NCI-H82 (cell line): Measurements from ENCODE around the gene CTBP1.
A peak's percentile ranks its signal among the peaks of the same experiment; 100 is the strongest.

Experiments used
- DNase-seq: peaks from one replicate; lab custom pipeline; 2025; lab: John Stamatoyannopoulos, UW

CTBP1 gene

GRCh38 chr4:1209821-1210220 is 39.1 kb downstream of the CTBP1 start:
- no peak for DNase-seq

- no peak for DNase-seq
These were observed 39.8 kb downstream of the CTBP1 start for GRCh38 chr4:1208970-1209704.

- no peak for DNase-seq
These were observed 40.5 kb downstream of the CTBP1 start for GRCh38 chr4:1208266-1208961.

GRCh38 chr4:1207603-1208265 is 41.2 kb downstream of the CTBP1 start:
- peak; percentile 37 for DNase-seq

GRCh38 chr4:1207157-1207470 is 41.8 kb downstream of the CTBP1 start:
- DNase-seq = no peak

GRCh38 chr4:1206299-1207156 is 42.4 kb downstream of the CTBP1 start:
- DNase-seq = no peak

GRCh38 chr4:1205586-1206298 is 43.2 kb downstream of the CTBP1 start:
- no peak for DNase-seq

GRCh38 chr4:1204828-1205585 is 43.9 kb downstream of the CTBP1 start:
- no peak for DNase-seq

- DNase-seq = no peak
These were observed 44.6 kb downstream of the CTBP1 start for GRCh38 chr4:1204286-1204827.

- no peak for DNase-seq
These were observed 45.8 kb downstream of the CTBP1 start for GRCh38 chr4:1203026-1203616.

- DNase-seq = no peak
These were observed 46.4 kb downstream of the CTBP1 start for GRCh38 chr4:1202526-1203011.

GRCh38 chr4:1201851-1202525 is 46.9 kb downstream of the CTBP1 start:
- no peak for DNase-seq

GRCh38 chr4:1200425-1201035 is 48.4 kb downstream of the CTBP1 start:
- no peak for DNase-seq

- DNase-seq = no peak
These were observed 49.2 kb downstream of the CTBP1 start for GRCh38 chr4:1199556-1200331.

GRCh38 chr4:1198098-1198844 is 50.7 kb downstream of the CTBP1 start:
- no peak for DNase-seq

- no peak for DNase-seq
These were observed 52.3 kb downstream of the CTBP1 start for GRCh38 chr4:1196421-1197183.
